IMR-90 (cell line): ENCODE data around the gene TMEM131L. TPM values are rescaled to one million over a fixed set of nuclear protein-coding genes. Genes with fewer than 3 reads are reported as not detected.
A peak's percentile ranks its signal among the peaks of the same experiment; 100 is the strongest.

Experiments
- ATAC-seq: fragments of 200-7000 bp; cut with Tn5 transposase; 2 replicates; pipeline ENCODE4 v1.9.1; 2020; ENCODE audit warnings: low read depth, mild to moderate bottlenecking, moderate library complexity
- BruUV-seq: library from RNA; stranded (reverse); fragments of 400-500 nt; replicated peaks from 2 replicates; lab custom pipeline; 2021; lab: Mats Ljungman, UMichigan
- CTCF ChIA-PET: fragments of 300-600 bp; formaldehyde crosslinking; extraction: SDS; loops from one replicate; lab custom pipeline; 2021; ENCODE audit warnings: antibody characterized with exemption; lab: Yijun Ruan, JAX
- POLR2A ChIA-PET: fragments of 300-600 bp; sonication (Branson Sonifier 250); formaldehyde crosslinking; loops from one replicate; lab custom pipeline; 2022; ENCODE audit warnings: antibody characterized with exemption; ENCODE audit not compliant: unreplicated experiment; lab: Charles Lee
- DNase-seq: peaks from one replicate; pipeline ENCODE4 v3.0.0; 2013
- H2AFZ ChIP-seq: replicated peaks from 2 replicates; pipeline ENCODE3; 2013; ENCODE audit warnings: low read length, mild to moderate bottlenecking; ENCODE audit not compliant: poor library complexity
- H2AK5ac ChIP-seq: 2 replicates; pipeline ENCODE4 v1.6.1; 2013; ENCODE audit warnings: low read depth, low read length, inconsistent platforms
- H2AK9ac ChIP-seq: replicated peaks from 2 replicates; pipeline ENCODE3; 2013; ENCODE audit warnings: mild to moderate bottlenecking, low read depth, low read length, moderate library complexity; ENCODE audit not compliant: poor library complexity
- H2BK120ac ChIP-seq: 2 replicates; pipeline ENCODE4 v1.6.1; 2013; ENCODE audit warnings: low read depth, low read length, inconsistent platforms
- H2BK15ac ChIP-seq: 3 replicates; pipeline ENCODE4 v1.6.1; 2013; ENCODE audit warnings: low read depth, low read length, inconsistent platforms
- H2BK20ac ChIP-seq: 2 replicates; pipeline ENCODE4 v1.6.1; 2013; ENCODE audit warnings: low read depth, mild to moderate bottlenecking, inconsistent platforms, low read length, moderate library complexity
- H2BK5ac ChIP-seq: 2 replicates; pipeline ENCODE4 v1.6.1; 2013; ENCODE audit warnings: mild to moderate bottlenecking, low read depth, low read length, inconsistent platforms; ENCODE audit not compliant: poor library complexity, severe bottlenecking
- H3K14ac ChIP-seq: replicated peaks from 2 replicates; pipeline ENCODE4 v1.6.1; 2013; ENCODE audit warnings: low read depth, low read length, inconsistent platforms
- H3K18ac ChIP-seq: 2 replicates; pipeline ENCODE4 v1.6.1; 2013; ENCODE audit warnings: low read depth, low read length, control low read depth
- H3K23ac ChIP-seq: 2 replicates; pipeline ENCODE4 v1.6.1; 2013; ENCODE audit warnings: low read depth, low read length, inconsistent platforms
- H3K27ac ChIP-seq: 2 replicates; pipeline ENCODE4 v1.5.1; 2013; ENCODE audit warnings: mild to moderate bottlenecking, control low read depth, low read length; ENCODE audit not compliant: insufficient read depth
- H3K27me3 ChIP-seq: 2 replicates; pipeline ENCODE4 v1.6.1; 2013; ENCODE audit warnings: low read length; ENCODE audit not compliant: control insufficient read depth, insufficient read depth
- H3K36me3 ChIP-seq: 2 replicates; pipeline ENCODE4 v1.6.1; 2013; ENCODE audit warnings: low read length, mixed read lengths; ENCODE audit not compliant: control insufficient read depth, insufficient read depth
- H3K4ac ChIP-seq: 2 replicates; pipeline ENCODE4 v1.6.1; 2013; ENCODE audit warnings: low read depth, low read length, inconsistent platforms
- H3K4me1 ChIP-seq: 2 replicates; pipeline ENCODE4 v1.6.1; 2013; ENCODE audit warnings: low read length, mixed read lengths; ENCODE audit not compliant: control insufficient read depth, insufficient read depth
- H3K4me2 ChIP-seq: 2 replicates; pipeline ENCODE4 v1.6.1; 2013; ENCODE audit warnings: low read depth, mild to moderate bottlenecking, control low read depth, low read length, moderate library complexity
- H3K4me3 ChIP-seq: 2 replicates; pipeline ENCODE4 v1.5.1; 2013; ENCODE audit warnings: low read depth, mild to moderate bottlenecking, control low read depth, low read length, moderate library complexity; ENCODE audit not compliant: insufficient read depth
- H3K56ac ChIP-seq: 2 replicates; pipeline ENCODE4 v1.6.1; 2013; ENCODE audit warnings: low read length, inconsistent platforms; ENCODE audit not compliant: insufficient read depth; ENCODE audit errors: extremely low read depth
- H3K79me1 ChIP-seq, 2 experiments: 2 replicates each; pipeline ENCODE4 v1.6.1; 2013; ENCODE audit warnings: low read length in 2 of 2, inconsistent platforms in 1 of 2, low read depth in 1 of 2
- H3K9ac ChIP-seq: 2 replicates; pipeline ENCODE4 v1.6.1; 2013; ENCODE audit warnings: low read depth, low read length, control low read depth
- H3K9me1 ChIP-seq: 2 replicates; pipeline ENCODE4 v1.6.1; 2013; ENCODE audit warnings: low read length, inconsistent platforms; ENCODE audit not compliant: insufficient read depth
- H3K9me3 ChIP-seq: 2 replicates; pipeline ENCODE4 v1.6.1; 2013; ENCODE audit warnings: low read length; ENCODE audit not compliant: control insufficient read depth, insufficient read depth
- H4K20me1 ChIP-seq: 2 replicates; pipeline ENCODE4 v1.6.1; 2013; ENCODE audit warnings: low read length, inconsistent platforms; ENCODE audit not compliant: insufficient read depth
- H4K5ac ChIP-seq: 2 replicates; pipeline ENCODE4 v1.6.1; 2013; ENCODE audit warnings: mild to moderate bottlenecking, low read depth, low read length, control low read depth
- H4K8ac ChIP-seq, 2 experiments: 2 replicates each; pipeline ENCODE4 v1.6.1; 2013; ENCODE audit warnings: low read depth in 2 of 2, low read length in 2 of 2, control low read depth in 1 of 2, inconsistent platforms in 1 of 2
- H4K91ac ChIP-seq: 2 replicates; pipeline ENCODE4 v1.6.1; 2013; ENCODE audit warnings: low read depth, low read length, inconsistent platforms; ENCODE audit not compliant: insufficient read depth
- BHLHE40 ChIP-seq: fragments of 150-350 bp; IDR thresholded peaks from 2 replicates; pipeline ENCODE4 v1.6.1; 2016; ENCODE audit warnings: mild to moderate bottlenecking, low read depth, low read length
- CEBPB ChIP-seq: IDR thresholded peaks from 2 replicates; pipeline ENCODE4 v1.6.1; 2012; ENCODE audit warnings: low read depth, low read length, improper control_type of control experiment
- CHD1 ChIP-seq: IDR thresholded peaks from 2 replicates; pipeline ENCODE4 v1.6.1; 2012; ENCODE audit warnings: low read depth, low read length, improper control_type of control experiment
- MAFK ChIP-seq: IDR thresholded peaks from 2 replicates; pipeline ENCODE4 v1.6.1; 2012; ENCODE audit warnings: low read depth, low read length, improper control_type of control experiment
- MXI1 ChIP-seq: IDR thresholded peaks from 2 replicates; pipeline ENCODE4 v1.6.1; 2012; ENCODE audit warnings: low read depth, mild to moderate bottlenecking, low read length, moderate library complexity, borderline replicate concordance
- RFX5 ChIP-seq: IDR thresholded peaks from 2 replicates; pipeline ENCODE4 v1.8.0; 2012; ENCODE audit warnings: low read depth, mild to moderate bottlenecking, low read length, moderate library complexity
- WGBS, 2 experiments: methylation state at CpG; one replicate each; pipeline versions ENCODE4 v1.1.5 to v1.1.7; 2013; ENCODE audit warnings: missing lambda C conversion rate in 2 of 2; ENCODE audit not compliant: insufficient read length in 1 of 2; ENCODE audit errors: extremely low coverage in 2 of 2; 5-methylcytosine and 5-hydroxymethylcytosine counted together
- dilution Hi-C: fragments of 300-500 bp; cut with HindIII; formaldehyde crosslinking; loops from one replicate; pipeline ENCODE4 v1.14.3; 2018; ENCODE audit warnings: low sequenced_read_pairs; ENCODE audit not compliant: unreplicated experiment
- in situ Hi-C: fragments of 300-500 bp; cut with MboI; formaldehyde crosslinking; loops from 3 replicates; pipeline ENCODE4 v1.14.3; 2019; ENCODE audit warnings: low sequenced_read_pairs, inconsistent platforms, mixed read lengths
- intact Hi-C: fragments of 100-400 bp; cut with micrococcal nuclease; formaldehyde crosslinking; loops from 2 replicates; pipeline ENCODE4 v1.10.0; 2022
- polyA plus RNA-seq, 3 experiments: library from polyadenylated mRNA; depleted of rRNA; stranded (reverse); fragments of >200 nt; gene quantifications; 2 replicates each; pipeline ENCODE4 v1.2.3, GENCODE V29; 2012; ENCODE audit warnings: low replicate concordance in 1 of 3
- total RNA-seq: library from RNA; depleted of rRNA; stranded (reverse); fragments of >200 nt; gene quantifications from 2 replicates; pipeline ENCODE4 v1.2.3, GENCODE V29; 2012
- TF ChIP-seq, protein P1 (sequence below): fragments of 150-350 bp; IDR thresholded peaks from 2 replicates; pipeline ENCODE4 v1.6.1; 2016; ENCODE audit warnings: low read depth, mild to moderate bottlenecking, low read length, moderate library complexity, borderline replicate concordance
- TF ChIP-seq, protein P2 (sequence below): conservative IDR thresholded peaks from 2 replicates; pipeline ENCODE4 v1.5.1; 2012; ENCODE audit warnings: mild to moderate bottlenecking, low read depth, low read length, improper control_type of control experiment
- TF ChIP-seq, protein P3 (sequence below): fragments of 150-350 bp; IDR thresholded peaks from 2 replicates; pipeline ENCODE4 v1.6.1; 2017; ENCODE audit warnings: mild to moderate bottlenecking, antibody characterized with exemption, low read length, low read depth

The TMEM131L gene
- total and polyA plus RNA-seq, 2 of the 4 experiments (the other 2 are of a cell fraction) = 8.4 to 23.8 TPM

DNA sequence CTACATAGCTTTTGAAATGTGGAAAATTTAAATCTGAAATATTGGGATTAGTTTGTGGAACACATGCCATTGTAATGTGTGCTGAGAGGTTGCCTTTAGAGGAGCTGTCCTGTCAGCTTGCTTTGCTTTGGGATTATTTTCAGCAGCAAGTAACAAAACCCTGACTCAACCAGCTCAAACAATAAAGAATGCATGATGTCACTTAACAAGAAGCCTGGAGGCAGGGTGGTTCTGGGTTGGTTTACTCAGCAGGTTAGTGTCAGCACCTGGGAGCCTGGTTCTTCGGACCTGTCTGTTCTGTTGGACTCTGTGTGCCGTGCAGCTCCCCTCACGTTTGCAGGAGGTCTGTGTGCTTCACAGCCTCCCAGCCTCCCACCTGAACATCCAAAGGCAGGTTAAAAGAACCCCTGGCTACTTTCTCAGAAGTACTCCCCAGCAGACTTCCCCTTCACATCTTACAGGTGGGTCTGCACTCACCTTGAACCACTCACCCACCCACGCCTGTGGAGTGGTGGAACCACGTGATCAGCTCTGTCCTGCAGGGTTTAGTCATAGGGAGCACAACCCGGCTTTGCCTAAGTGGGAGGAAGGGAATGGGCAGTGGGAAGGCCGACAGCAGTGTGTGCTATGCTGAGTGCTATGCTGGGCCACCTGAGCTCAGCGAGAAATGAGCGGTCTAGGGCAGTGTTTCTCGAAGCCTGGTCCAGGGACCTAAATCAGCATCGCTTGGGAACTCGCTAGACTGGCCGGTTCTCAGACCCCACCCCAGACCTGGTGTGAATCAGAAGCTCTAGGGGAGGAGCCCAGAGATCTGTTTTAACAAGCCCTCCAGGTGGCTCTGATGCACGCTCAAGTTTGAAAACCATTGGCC, 20.4 kb downstream of the TMEM131L start:
- ATAC-seq = peak; percentile 78
- in situ Hi-C loops (no loop called here), dilution Hi-C loops (no loop called here), intact Hi-C loops (no loop called here)
- Histone ChIP-seq H3K56ac (0 out of 2 replicates have a peak overlapping the region, but pooled peaks have one; percentile 1), H2AFZ (peak overlapping the region; percentile 16), H4K8ac (peak overlapping the region in 1 of 2 experiments; percentile 37; a peak in 2 of 4 replicates), H4K91ac (peak overlapping the region; percentile 41), H3K36me3 (no peaks in the 10 kb centered on the region), H3K9me3 (no peaks in the 10 kb centered on the region), H2AK9ac (peak overlapping the region; percentile 79), H3K9me1 (peaks cover 13% of the 10 kb centered on the region), H3K4ac (peak overlapping the region; percentile 73), H3K27me3 (no peaks in the 10 kb centered on the region), H3K4me1 (peaks cover 28% of the 10 kb centered on the region), H3K18ac (peak overlapping the region; percentile 22; the same call in 1 of the 2 replicates), H3K14ac (0 out of 2 replicates have a peak overlapping the region, but pooled peaks have one; percentile 18), H2BK15ac (peak overlapping the region; percentile 35; the same call in 2 of the 3 replicates), H2BK120ac (peak overlapping the region; percentile 71), H3K27ac (peak overlapping the region; percentile 27), H4K5ac (no peak overlapping the region), H2BK5ac (peak overlapping the region; percentile 78), H3K23ac (no peak overlapping the region), H3K79me1 (peaks cover 4 to 46% of the 10 kb centered on the region in 2 experiments; a peak in 3 of 4 replicates), H4K20me1 (no peaks in the 10 kb centered on the region), H2AK5ac (peak overlapping the region; percentile 93), H3K4me2 (peak overlapping the region; percentile 27; the same call in 1 of the 2 replicates), H3K4me3 (no peak overlapping the region), H3K9ac (no peak overlapping the region), H2BK20ac (peak overlapping the region; percentile 71)
- POLR2A ChIA-PET = no interaction called here
- TF ChIP-seq MAFK (peak; percentile 1; the same call in 1 of the 2 replicates), MXI1 (no peak), BHLHE40 (no peak), RFX5 (no peak), CHD1 (no peak), CEBPB (no peak)
- TF ChIP-seq, protein P1, sequence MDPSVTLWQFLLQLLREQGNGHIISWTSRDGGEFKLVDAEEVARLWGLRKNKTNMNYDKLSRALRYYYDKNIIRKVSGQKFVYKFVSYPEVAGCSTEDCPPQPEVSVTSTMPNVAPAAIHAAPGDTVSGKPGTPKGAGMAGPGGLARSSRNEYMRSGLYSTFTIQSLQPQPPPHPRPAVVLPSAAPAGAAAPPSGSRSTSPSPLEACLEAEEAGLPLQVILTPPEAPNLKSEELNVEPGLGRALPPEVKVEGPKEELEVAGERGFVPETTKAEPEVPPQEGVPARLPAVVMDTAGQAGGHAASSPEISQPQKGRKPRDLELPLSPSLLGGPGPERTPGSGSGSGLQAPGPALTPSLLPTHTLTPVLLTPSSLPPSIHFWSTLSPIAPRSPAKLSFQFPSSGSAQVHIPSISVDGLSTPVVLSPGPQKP = no peak
- TF ChIP-seq, protein P2, sequence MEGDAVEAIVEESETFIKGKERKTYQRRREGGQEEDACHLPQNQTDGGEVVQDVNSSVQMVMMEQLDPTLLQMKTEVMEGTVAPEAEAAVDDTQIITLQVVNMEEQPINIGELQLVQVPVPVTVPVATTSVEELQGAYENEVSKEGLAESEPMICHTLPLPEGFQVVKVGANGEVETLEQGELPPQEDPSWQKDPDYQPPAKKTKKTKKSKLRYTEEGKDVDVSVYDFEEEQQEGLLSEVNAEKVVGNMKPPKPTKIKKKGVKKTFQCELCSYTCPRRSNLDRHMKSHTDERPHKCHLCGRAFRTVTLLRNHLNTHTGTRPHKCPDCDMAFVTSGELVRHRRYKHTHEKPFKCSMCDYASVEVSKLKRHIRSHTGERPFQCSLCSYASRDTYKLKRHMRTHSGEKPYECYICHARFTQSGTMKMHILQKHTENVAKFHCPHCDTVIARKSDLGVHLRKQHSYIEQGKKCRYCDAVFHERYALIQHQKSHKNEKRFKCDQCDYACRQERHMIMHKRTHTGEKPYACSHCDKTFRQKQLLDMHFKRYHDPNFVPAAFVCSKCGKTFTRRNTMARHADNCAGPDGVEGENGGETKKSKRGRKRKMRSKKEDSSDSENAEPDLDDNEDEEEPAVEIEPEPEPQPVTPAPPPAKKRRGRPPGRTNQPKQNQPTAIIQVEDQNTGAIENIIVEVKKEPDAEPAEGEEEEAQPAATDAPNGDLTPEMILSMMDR = no peak
- TF ChIP-seq, protein P3, sequence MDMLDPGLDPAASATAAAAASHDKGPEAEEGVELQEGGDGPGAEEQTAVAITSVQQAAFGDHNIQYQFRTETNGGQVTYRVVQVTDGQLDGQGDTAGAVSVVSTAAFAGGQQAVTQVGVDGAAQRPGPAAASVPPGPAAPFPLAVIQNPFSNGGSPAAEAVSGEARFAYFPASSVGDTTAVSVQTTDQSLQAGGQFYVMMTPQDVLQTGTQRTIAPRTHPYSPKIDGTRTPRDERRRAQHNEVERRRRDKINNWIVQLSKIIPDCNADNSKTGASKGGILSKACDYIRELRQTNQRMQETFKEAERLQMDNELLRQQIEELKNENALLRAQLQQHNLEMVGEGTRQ = peak; percentile 51
- no TSS peak for BruUV-seq
- DNase-seq = peak; percentile 91
- CTCF ChIA-PET = interaction anchor here (0.6 to 1.1 kb wide), 5 partner anchors 20 to 1031 kb away, joined by 3 to 5 read pairs (median 3); partner anchors contain the start of gene TMEM131L
- WGBS, 2 experiments = 90% methylated on average over 7 of the region's 14 CpGs; no CpG with 5 or more reads in 1 of the 2 experiments
